Thyroid gland (tissue), 4 donors: ENCODE measurements around the gene CEACAM20.
"Not testable (repeated sequence)": the region's sequence is repeated elsewhere in the genome, so short reads cannot be mapped to it uniquely, and the experiment has no call there.

Source experiments
- POLR2A ChIP-seq, 2 donors: fragments of 450-650 bp; IDR thresholded peaks; one replicate each; pipeline ENCODE4 v1.6.1; 2017; ENCODE audit warnings: antibody characterized with exemption in 2 of 2, mild to moderate bottlenecking in 2 of 2, moderate library complexity in 1 of 2
- TF ChIP-seq, protein P1 (sequence below), 6 experiments: fragments of 200-600 bp in 3 of 6; fragments of 450-650 bp in 3 of 6; sonication (generic) in 3 of 6; IDR thresholded peaks; one replicate each; pipeline ENCODE4 v1.5.1; 2016 to 2019; ENCODE audit warnings: antibody characterized with exemption in 6 of 6, mild to moderate bottlenecking in 2 of 6, inconsistent platforms in 1 of 6, moderate library complexity in 1 of 6

DNA sequence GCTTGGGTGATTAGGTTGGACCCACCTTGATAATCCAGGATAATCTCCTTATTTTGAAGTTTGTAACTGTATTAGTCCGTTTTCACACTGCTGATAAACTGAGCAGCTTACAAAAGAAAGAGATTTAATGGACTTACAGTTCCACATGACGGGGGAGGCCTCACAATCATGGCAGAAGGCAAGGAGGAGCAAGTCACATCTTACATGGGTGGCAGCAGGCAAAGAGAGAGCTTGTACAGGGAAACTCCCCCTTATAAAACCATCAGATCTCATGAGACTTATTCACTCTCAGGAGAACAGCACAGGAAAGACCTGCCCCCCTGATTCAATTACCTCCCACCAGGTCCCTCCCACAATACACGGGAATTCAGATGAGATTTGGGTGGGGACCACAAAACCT, 5.9 kb upstream of the CEACAM20 start:
- TF ChIP-seq, protein P1, sequence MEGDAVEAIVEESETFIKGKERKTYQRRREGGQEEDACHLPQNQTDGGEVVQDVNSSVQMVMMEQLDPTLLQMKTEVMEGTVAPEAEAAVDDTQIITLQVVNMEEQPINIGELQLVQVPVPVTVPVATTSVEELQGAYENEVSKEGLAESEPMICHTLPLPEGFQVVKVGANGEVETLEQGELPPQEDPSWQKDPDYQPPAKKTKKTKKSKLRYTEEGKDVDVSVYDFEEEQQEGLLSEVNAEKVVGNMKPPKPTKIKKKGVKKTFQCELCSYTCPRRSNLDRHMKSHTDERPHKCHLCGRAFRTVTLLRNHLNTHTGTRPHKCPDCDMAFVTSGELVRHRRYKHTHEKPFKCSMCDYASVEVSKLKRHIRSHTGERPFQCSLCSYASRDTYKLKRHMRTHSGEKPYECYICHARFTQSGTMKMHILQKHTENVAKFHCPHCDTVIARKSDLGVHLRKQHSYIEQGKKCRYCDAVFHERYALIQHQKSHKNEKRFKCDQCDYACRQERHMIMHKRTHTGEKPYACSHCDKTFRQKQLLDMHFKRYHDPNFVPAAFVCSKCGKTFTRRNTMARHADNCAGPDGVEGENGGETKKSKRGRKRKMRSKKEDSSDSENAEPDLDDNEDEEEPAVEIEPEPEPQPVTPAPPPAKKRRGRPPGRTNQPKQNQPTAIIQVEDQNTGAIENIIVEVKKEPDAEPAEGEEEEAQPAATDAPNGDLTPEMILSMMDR (IDR thresholded peaks at IDR 0.05) = not testable (repeated sequence)
- not testable (repeated sequence) for TF ChIP-seq POLR2A (IDR thresholded peaks at IDR 0.05)
